HepG2 (cell line): ENCODE results near the gene ATG16L1. TPM values are rescaled to one million over a fixed set of nuclear protein-coding genes. Genes with fewer than 3 reads are reported as not detected.

Experiments used
- CC2D1A ChIP-seq: sonication (generic); formaldehyde crosslinking; IDR thresholded peaks from 2 replicates; pipeline ENCODE4 v1.8.1; 2023; ENCODE audit warnings: mild to moderate bottlenecking, missing genetic modification reagents
- GATAD2A ChIP-seq: IDR thresholded peaks from 2 replicates; pipeline ENCODE4 v1.6.1; 2016
- HDAC2 ChIP-seq: sonication (generic); formaldehyde crosslinking; IDR thresholded peaks from 2 replicates; pipeline ENCODE4 v1.4.0; 2020; ENCODE audit warnings: missing genetic modification reagents
- HNRNPK ChIP-seq: fragments of 200-400 bp; formaldehyde crosslinking; IDR thresholded peaks from 2 replicates; pipeline ENCODE4 v1.6.1; 2018; ENCODE audit warnings: low read length, low read depth, moderate library complexity, mild to moderate bottlenecking; ENCODE audit not compliant: poor library complexity, severe bottlenecking
- KMT2B ChIP-seq: IDR thresholded peaks from 2 replicates; pipeline ENCODE4 v1.6.1; 2016; ENCODE audit warnings: missing genetic modification reagents, missing compliant biosample characterization
- PAX8 ChIP-seq: sonication (generic); formaldehyde crosslinking; IDR thresholded peaks from 2 replicates; pipeline ENCODE4 v1.8.0; 2022; ENCODE audit warnings: mild to moderate bottlenecking, missing genetic modification reagents, borderline replicate concordance
- PBX3 ChIP-seq: sonication (generic); formaldehyde crosslinking; IDR thresholded peaks from 2 replicates; pipeline ENCODE4 v1.8.1; 2023; ENCODE audit warnings: missing genetic modification reagents, inconsistent platforms, borderline replicate concordance
- PHB2 ChIP-seq: fragments of 450-650 bp; IDR thresholded peaks from 2 replicates; pipeline ENCODE4 v1.6.1; 2018; ENCODE audit not compliant: partially characterized antibody
- PRDM15 ChIP-seq: sonication (generic); formaldehyde crosslinking; IDR thresholded peaks from 2 replicates; pipeline ENCODE4 v1.4.0; 2020; ENCODE audit warnings: missing genetic modification reagents
- PRDM4 ChIP-seq: sonication (generic); formaldehyde crosslinking; IDR thresholded peaks from 2 replicates; pipeline ENCODE4 v1.9.0; 2021; ENCODE audit warnings: missing genetic modification reagents, borderline replicate concordance
- SALL2 ChIP-seq: sonication (generic); formaldehyde crosslinking; IDR thresholded peaks from 2 replicates; pipeline ENCODE4 v1.8.1; 2023; ENCODE audit warnings: mild to moderate bottlenecking, missing genetic modification reagents, inconsistent platforms
- TAF15 ChIP-seq: fragments of 200-400 bp; formaldehyde crosslinking; IDR thresholded peaks from one replicate; pipeline ENCODE4 v1.6.1; 2018; ENCODE audit warnings: mild to moderate bottlenecking, low read depth, low read length; ENCODE audit not compliant: poor library complexity, severe bottlenecking
- ZBTB25 ChIP-seq: IDR thresholded peaks from 2 replicates; pipeline ENCODE4 v1.6.1; 2018; ENCODE audit warnings: missing genetic modification reagents
- ZFX ChIP-seq: sonication (generic); formaldehyde crosslinking; IDR thresholded peaks from 2 replicates; pipeline ENCODE4 v1.4.0; 2020; ENCODE audit warnings: mild to moderate bottlenecking, low read depth, missing genetic modification reagents, moderate library complexity
- ZNF572 ChIP-seq: sonication (generic); formaldehyde crosslinking; IDR thresholded peaks from 2 replicates; pipeline ENCODE4 v1.5.1; 2020; ENCODE audit warnings: mild to moderate bottlenecking, missing genetic modification reagents
- ZNF614 ChIP-seq: IDR thresholded peaks from 2 replicates; pipeline ENCODE4 v1.6.1; 2018; ENCODE audit warnings: missing biosample characterization, missing genetic modification reagents, inconsistent platforms, borderline replicate concordance
- ZNF775 ChIP-seq: sonication (generic); formaldehyde crosslinking; IDR thresholded peaks from 2 replicates; pipeline ENCODE4 v1.4.0; 2020; ENCODE audit warnings: missing genetic modification reagents, mild to moderate bottlenecking, moderate library complexity, borderline replicate concordance
- polyA plus RNA-seq, 8 experiments: library from polyadenylated mRNA; depleted of rRNA in 3 of 8; stranded (reverse) in 7 of 8; unstranded in 1 of 8; fragments of >200 nt; fragmentation: Illumina TruSeq in 4 of 8; extraction: Trizol in 4 of 8; gene quantifications; 2 replicates each; pipeline versions ENCODE4 v1.2.1 to v1.2.3, GENCODE V29; 2011 to 2016; ENCODE audit warnings: low read depth in 4 of 8, missing spikeins in 1 of 8, mixed read lengths in 1 of 8; ENCODE audit not compliant: insufficient read depth in 1 of 8
- total RNA-seq, 5 experiments: library from RNA; depleted of rRNA; stranded (reverse); fragments of >200 nt; fragmentation: Illumina TruSeq; extraction: Trizol; gene quantifications; 2 replicates each; pipeline ENCODE4 v1.2.3, GENCODE V29; 2016; ENCODE audit warnings: low read depth in 1 of 5
- TF ChIP-seq, protein P1 (sequence below): sonication (generic); formaldehyde crosslinking; IDR thresholded peaks from 2 replicates; pipeline ENCODE4 v1.5.0; 2020; ENCODE audit warnings: mild to moderate bottlenecking, missing genetic modification reagents, moderate library complexity

The ATG16L1 gene
- total and polyA plus RNA-seq, 2 of the 13 experiments (the other 11 are each of a cell fraction or from before 2014, with no cell fraction given), result 26.0 to 51.7 TPM

GRCh38 chr2:233251306-233252116 is at the start of gene ATG16L1 (continued):
- TF ChIP-seq SALL2 (CRISPR knock-in tag) (peak; percentile 93), HNRNPK (peak; percentile 52), PHB2 (no peak), ZFX (CRISPR knock-in tag) (peak; percentile 89), PBX3 (CRISPR knock-in tag) (no peak), ZBTB25 (CRISPR knock-in tag) (peak; percentile 88), HDAC2 (peak; percentile 97), PRDM4 (CRISPR knock-in tag) (no peak; the same call in 1 of the 2 replicates), PRDM15 (CRISPR knock-in tag) (no peak), PAX8 (CRISPR knock-in tag) (0 out of 2 replicates have a peak, but pooled peaks have one; percentile 50), GATAD2A (peak; percentile 82), ZNF614 (CRISPR knock-in tag) (peak; percentile 94; the same call in 1 of the 2 replicates), KMT2B (CRISPR knock-in tag) (peak; percentile 97), TAF15 (peak; percentile 98), CC2D1A (CRISPR knock-in tag) (no peak; the same call in none of the 2 replicates), ZNF572 (CRISPR knock-in tag) (peak; percentile 92; the same call in 1 of the 2 replicates), ZNF775 (CRISPR knock-in tag) (no peak)
- TF ChIP-seq, protein P1, sequence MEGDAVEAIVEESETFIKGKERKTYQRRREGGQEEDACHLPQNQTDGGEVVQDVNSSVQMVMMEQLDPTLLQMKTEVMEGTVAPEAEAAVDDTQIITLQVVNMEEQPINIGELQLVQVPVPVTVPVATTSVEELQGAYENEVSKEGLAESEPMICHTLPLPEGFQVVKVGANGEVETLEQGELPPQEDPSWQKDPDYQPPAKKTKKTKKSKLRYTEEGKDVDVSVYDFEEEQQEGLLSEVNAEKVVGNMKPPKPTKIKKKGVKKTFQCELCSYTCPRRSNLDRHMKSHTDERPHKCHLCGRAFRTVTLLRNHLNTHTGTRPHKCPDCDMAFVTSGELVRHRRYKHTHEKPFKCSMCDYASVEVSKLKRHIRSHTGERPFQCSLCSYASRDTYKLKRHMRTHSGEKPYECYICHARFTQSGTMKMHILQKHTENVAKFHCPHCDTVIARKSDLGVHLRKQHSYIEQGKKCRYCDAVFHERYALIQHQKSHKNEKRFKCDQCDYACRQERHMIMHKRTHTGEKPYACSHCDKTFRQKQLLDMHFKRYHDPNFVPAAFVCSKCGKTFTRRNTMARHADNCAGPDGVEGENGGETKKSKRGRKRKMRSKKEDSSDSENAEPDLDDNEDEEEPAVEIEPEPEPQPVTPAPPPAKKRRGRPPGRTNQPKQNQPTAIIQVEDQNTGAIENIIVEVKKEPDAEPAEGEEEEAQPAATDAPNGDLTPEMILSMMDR, result peak; percentile 99
